ENCODE data around the gene TMEM37. TPM values are rescaled to one million over a fixed set of nuclear protein-coding genes. Genes with fewer than 3 reads are reported as not detected.
"Not testable (repeated sequence)": the region's sequence is repeated elsewhere in the genome, so short reads cannot be mapped to it uniquely, and the experiment has no call there.

The TMEM37 gene
- total RNA-seq, 3 donors from 2014 or later = 8.8 to 43.2 (median 9.4) TPM

GRCh38 chr2:119402645-119403560, 28.8 kb upstream of the TMEM37 start:
- TF ChIP-seq POLR2A (IDR thresholded peaks at IDR 0.05) (no peak), POLR2AphosphoS5 (IDR thresholded peaks at IDR 0.05) (no peak), CTCF (IDR thresholded peaks at IDR 0.05) (no peak)
- no peak overlapping the region for H3K27ac ChIP-seq
- intact Hi-C loops (cut with DNase I; ENCODE audit: low total_unique reads) = no loop called here
- H3K9me3 ChIP-seq = peaks cover 0 to 4% of the 10 kb centered on the region in 2 donors
- no peaks in the 10 kb centered on the region for H3K4me1 ChIP-seq
- no peak overlapping the region for H3K4me3 ChIP-seq
- H3K27me3 ChIP-seq = no peaks in the 10 kb centered on the region
- H3K36me3 ChIP-seq = no peaks in the 10 kb centered on the region
- no peak for DNase-seq (ENCODE audit: low spot score in 2 of 2)

- H3K27ac ChIP-seq; H3K4me1 ChIP-seq; H3K36me3 ChIP-seq; H3K9me3 ChIP-seq; H3K27me3 ChIP-seq; DNase-seq (ENCODE audit: low spot score in 2 of 2); intact Hi-C loops (cut with DNase I; ENCODE audit: low total_unique reads); H3K4me3 ChIP-seq: not testable (repeated sequence)
Measured at GRCh38 chr2:119403618-119404017, 28.0 kb upstream of the TMEM37 start.

GRCh38 chr2:119405151-119405550, 26.5 kb upstream of the TMEM37 start:
- H3K36me3 ChIP-seq = no peaks in the 10 kb centered on the region
- no peak for DNase-seq (ENCODE audit: low spot score in 2 of 2)
- no peaks in the 10 kb centered on the region for H3K27me3 ChIP-seq
- no peak overlapping the region for H3K4me3 ChIP-seq
- no peak overlapping the region for H3K27ac ChIP-seq
- intact Hi-C loops (cut with DNase I; ENCODE audit: low total_unique reads) = loop anchor here (5.0 kb wide), 1 partner anchor 72 kb away; no protein-coding TSS in a partner anchor
- H3K4me1 ChIP-seq = no peaks in the 10 kb centered on the region
- no peak for TF ChIP-seq POLR2A (IDR thresholded peaks at IDR 0.05)
- no peak for TF ChIP-seq CTCF (IDR thresholded peaks at IDR 0.05)
- no peak for TF ChIP-seq POLR2AphosphoS5 (IDR thresholded peaks at IDR 0.05)
- H3K9me3 ChIP-seq = peaks cover 0 to 4% of the 10 kb centered on the region in 2 donors

GRCh38 chr2:119407430-119408220, 24.0 kb upstream of the TMEM37 start:
- Histone ChIP-seq H3K27ac (peak overlapping the region in 1 of 2 donors; percentile 43), H3K4me1 (no peaks in the 10 kb centered on the region), H3K4me3 (no peak overlapping the region), H3K36me3 (no peaks in the 10 kb centered on the region), H3K27me3 (no peaks in the 10 kb centered on the region), H3K9me3 (peaks cover 0 to 4% of the 10 kb centered on the region in 2 donors)
- DNase-seq (ENCODE audit: low spot score in 2 of 2) = no peak
- TF ChIP-seq POLR2A (IDR thresholded peaks at IDR 0.05) (no peak), POLR2AphosphoS5 (IDR thresholded peaks at IDR 0.05) (no peak), CTCF (IDR thresholded peaks at IDR 0.05) (peak; percentile 77 to 90 (median 86))
- intact Hi-C loops (cut with DNase I; ENCODE audit: low total_unique reads) = loop anchor here (5.0 kb wide), 1 partner anchor 70 kb away; no protein-coding TSS in a partner anchor

- TF ChIP-seq CTCF (IDR thresholded peaks at IDR 0.05) (no peak), POLR2A (IDR thresholded peaks at IDR 0.05) (no peak), POLR2AphosphoS5 (IDR thresholded peaks at IDR 0.05) (no peak)
- peak overlapping the region in 1 of 2 donors; percentile 43 for H3K27ac ChIP-seq
- H3K27me3 ChIP-seq = no peaks in the 10 kb centered on the region
- no peaks in the 10 kb centered on the region for H3K36me3 ChIP-seq
- no peak overlapping the region for H3K4me3 ChIP-seq
- H3K9me3 ChIP-seq = peaks cover 0 to 4% of the 10 kb centered on the region in 2 donors
- intact Hi-C loops (cut with DNase I; ENCODE audit: low total_unique reads) = loop anchor here (5.0 kb wide), 1 partner anchor 69 kb away; no protein-coding TSS in a partner anchor
- no peaks in the 10 kb centered on the region for H3K4me1 ChIP-seq
- DNase-seq (ENCODE audit: low spot score in 2 of 2) = no peak
Measured at GRCh38 chr2:119408221-119408619, 23.4 kb upstream of the TMEM37 start.
